Dedifferentiated amniotic fluid mesenchymal stem cell (primary cell): ENCODE measurements around the gene ETFA.

Experiments
- DNase-seq: peaks from one replicate; pipeline ENCODE4 v3.0.0-alpha.2; 2016; ENCODE audit errors: extremely low spot score

ETFA gene

GRCh38 chr15:76340198-76340802 is 29.0 kb upstream of the ETFA start:
- no peak for DNase-seq

- no peak for DNase-seq
These were observed 28.3 kb upstream of the ETFA start for GRCh38 chr15:76339305-76340197.

- DNase-seq, result no peak
These were observed 27.4 kb upstream of the ETFA start for GRCh38 chr15:76338486-76339304.

- no peak for DNase-seq
These were observed 26.6 kb upstream of the ETFA start for GRCh38 chr15:76337696-76338485.

GRCh38 chr15:76337059-76337695 is 25.9 kb upstream of the ETFA start:
- DNase-seq, result no peak

- no peak for DNase-seq
These were observed 25.2 kb upstream of the ETFA start, which contains the start of gene ISL2 for GRCh38 chr15:76336254-76337058. Gene ISL2, plus strand, starts transcription at chr15:76336773. Its CDS starts 111 bp downstream, at chr15:76336884.

- DNase-seq, result no peak
These were observed 24.3 kb upstream of the ETFA start for GRCh38 chr15:76335307-76336253.

GRCh38 chr15:76334438-76335306 is 23.4 kb upstream of the ETFA start:
- no peak for DNase-seq

- no peak for DNase-seq
These were observed 22.6 kb upstream of the ETFA start for GRCh38 chr15:76333720-76334437.

- no peak for DNase-seq
These were observed 22.0 kb upstream of the ETFA start for GRCh38 chr15:76333309-76333708.

GRCh38 chr15:76332796-76333195 is 21.5 kb upstream of the ETFA start:
- no peak for DNase-seq

- no peak for DNase-seq
These were observed 18.9 kb upstream of the ETFA start for GRCh38 chr15:76330080-76330680.

- DNase-seq, result no peak
These were observed 17.7 kb upstream of the ETFA start for GRCh38 chr15:76328958-76329357.

- no peak for DNase-seq
These were observed 16.9 kb upstream of the ETFA start for GRCh38 chr15:76328106-76328696.

- no peak for DNase-seq
These were observed 16.2 kb upstream of the ETFA start for GRCh38 chr15:76327191-76328105.
